IPS-18c (cell line): Measurements from ENCODE around the gene EFS.

ENCODE experiments used
- H3K4me3 ChIP-seq: 2 replicates; pipeline ENCODE4 v1.7.0; 2013; ENCODE audit warnings: low read depth, mild to moderate bottlenecking, low read length, moderate library complexity; ENCODE audit not compliant: insufficient read depth
- H3K9me3 ChIP-seq: one replicate; pipeline ENCODE4 v1.6.1; 2013; ENCODE audit warnings: mild to moderate bottlenecking, low read length, moderate library complexity; ENCODE audit not compliant: control insufficient read depth, insufficient read depth

The EFS gene

GRCh38 chr14:23324455-23324846, 40.5 kb downstream of the EFS start:
- Histone ChIP-seq H3K4me3 (no peak overlapping the region), H3K9me3 (no peaks in the 10 kb centered on the region)

- no peak overlapping the region for H3K4me3 ChIP-seq
Measured at GRCh38 chr14:23323838-23324454, 41.0 kb downstream of the EFS start.

GRCh38 chr14:23322568-23323517, 42.1 kb downstream of the EFS start:
- H3K4me3 ChIP-seq: peak overlapping the region; percentile 94
- H3K9me3 ChIP-seq: no peaks in the 10 kb centered on the region

More at GRCh38 chr14:23323838-23324454, 41.0 kb downstream of the EFS start:
- H3K9me3 ChIP-seq: no peaks in the 10 kb centered on the region

- peak overlapping the region; percentile 94 for H3K4me3 ChIP-seq
- no peaks in the 10 kb centered on the region for H3K9me3 ChIP-seq
Measured at GRCh38 chr14:23321572-23322547, 43.1 kb downstream of the EFS start.

GRCh38 chr14:23320584-23321571, 44.1 kb downstream of the EFS start, which contains the start of gene PABPN1:
PABPN1 (plus strand) TSS chr14:23321457; CDS start chr14:23321470, 13 bp downstream.
- Histone ChIP-seq H3K9me3 (no peaks in the 10 kb centered on the region), H3K4me3 (peak within 1 kb of the TSS; percentile 94)

- Histone ChIP-seq H3K4me3 (peak overlapping the region; percentile 59), H3K9me3 (no peaks in the 10 kb centered on the region)
Measured at GRCh38 chr14:23319746-23320583, 45.0 kb downstream of the EFS start.

GRCh38 chr14:23316300-23316699, 48.7 kb downstream of the EFS start:
- Histone ChIP-seq H3K9me3 (no peaks in the 10 kb centered on the region), H3K4me3 (no peak overlapping the region)

GRCh38 chr14:23310546-23310945, 54.4 kb downstream of the EFS start:
- no peak overlapping the region for H3K4me3 ChIP-seq
- no peaks in the 10 kb centered on the region for H3K9me3 ChIP-seq

GRCh38 chr14:23308721-23309445, 56.1 kb downstream of the EFS start:
- Histone ChIP-seq H3K9me3 (no peaks in the 10 kb centered on the region), H3K4me3 (no peak overlapping the region)

- H3K4me3 ChIP-seq: peak overlapping the region; percentile 90
- H3K9me3 ChIP-seq: no peaks in the 10 kb centered on the region
Measured at GRCh38 chr14:23307687-23308644, 57.0 kb downstream of the EFS start.

- H3K4me3 ChIP-seq: peak overlapping the region; percentile 90
- no peaks in the 10 kb centered on the region for H3K9me3 ChIP-seq
Measured at GRCh38 chr14:23307146-23307530, 57.8 kb downstream of the EFS start.

- Histone ChIP-seq H3K4me3 (peak within 1 kb of the TSS; percentile 90), H3K9me3 (no peaks in the 10 kb centered on the region)
Measured at GRCh38 chr14:23306412-23307145, 58.4 kb downstream of the EFS start, which contains the start of gene BCL2L2. BCL2L2 (plus strand) TSS chr14:23306833; CDS start chr14:23307768, 935 bp downstream.
